ENCODE measurements around the gene ARID1B.

Gene ARID1B

DNA sequence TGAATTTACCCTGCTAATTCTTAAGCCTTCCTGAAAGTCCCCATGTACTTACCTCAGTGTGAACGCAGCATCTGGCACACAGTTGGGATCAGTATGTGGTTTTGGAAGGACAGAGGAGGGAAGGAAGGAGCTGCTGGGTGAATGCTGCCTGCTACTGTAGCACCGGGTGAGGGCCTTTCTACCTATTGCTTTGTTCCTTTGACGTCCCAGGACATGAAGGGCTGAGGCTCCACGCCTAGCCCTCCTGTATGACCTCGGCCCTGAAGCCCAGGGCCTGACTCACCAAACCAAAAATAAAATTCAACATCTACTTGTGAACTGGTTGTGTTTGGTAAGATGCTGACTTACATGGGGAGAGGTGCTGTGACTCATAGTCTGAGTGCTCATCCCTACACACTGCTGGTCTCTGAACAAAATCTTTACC, 51.1 kb downstream of the ARID1B start:
- DNase-seq, result no peak

DNA sequence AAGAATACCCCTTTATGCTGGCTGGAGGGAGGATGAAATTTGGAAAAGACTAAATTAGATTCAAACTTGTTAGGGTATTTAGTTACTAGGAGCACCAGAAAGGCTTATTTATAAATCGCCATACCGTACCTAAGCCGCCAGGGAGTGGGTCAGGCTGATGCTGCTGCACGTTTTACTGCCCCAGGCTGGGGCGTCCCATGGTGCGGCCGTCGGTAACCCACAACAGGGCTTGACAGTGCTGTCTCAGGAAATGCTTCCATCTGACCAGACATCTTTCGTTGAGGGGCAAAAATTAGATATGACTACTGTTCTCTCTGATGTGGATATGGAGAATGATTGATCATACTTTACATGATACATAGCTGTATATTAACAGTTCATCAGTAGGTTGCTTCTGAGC, 52.9 kb downstream of the ARID1B start:
- no peak for DNase-seq

DNA sequence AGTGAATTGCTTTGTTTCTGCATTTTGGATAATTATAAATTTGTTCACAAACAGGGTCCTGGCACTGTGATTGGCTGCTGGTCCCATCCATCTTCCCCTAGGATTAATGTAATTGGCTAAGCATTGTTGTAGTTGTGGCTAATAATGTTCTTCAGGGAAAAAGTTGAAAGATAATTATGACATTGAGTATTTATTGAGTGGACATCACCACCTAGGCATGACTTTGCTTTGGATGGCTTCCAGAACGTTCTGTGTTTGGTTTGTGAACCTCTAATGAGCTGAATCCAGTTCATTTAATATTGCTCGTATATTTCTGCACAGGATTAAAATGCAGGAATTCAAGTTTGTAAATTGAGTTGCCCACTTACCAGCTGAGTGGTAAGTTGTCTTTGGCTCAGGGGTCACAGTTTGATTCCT, 55.1 kb downstream of the ARID1B start:
- no peak for DNase-seq

GRCh38 chr6:156832669-156833068, 55.5 kb downstream of the ARID1B start:
- DNase-seq, result no peak

DNA sequence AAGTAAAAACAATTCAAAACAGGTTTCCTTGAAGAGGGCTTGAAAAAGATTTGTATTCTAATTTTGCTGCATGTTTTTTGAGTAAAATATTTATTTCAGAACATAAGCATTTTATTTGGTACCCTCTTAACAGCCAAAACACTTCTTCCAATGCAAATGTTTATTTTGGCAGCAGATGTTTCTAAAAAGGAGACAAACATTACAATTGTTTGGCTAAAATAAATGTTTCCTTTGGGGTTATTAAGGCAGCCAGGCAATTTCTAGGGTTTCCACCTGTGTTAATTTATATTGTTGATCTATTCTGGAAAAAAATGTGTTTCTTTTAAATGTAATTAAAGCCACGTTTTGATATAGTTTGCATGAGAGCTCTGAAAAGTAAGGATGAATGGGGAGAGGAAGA, 56.6 kb downstream of the ARID1B start:
- DNase-seq, result no peak

DNA sequence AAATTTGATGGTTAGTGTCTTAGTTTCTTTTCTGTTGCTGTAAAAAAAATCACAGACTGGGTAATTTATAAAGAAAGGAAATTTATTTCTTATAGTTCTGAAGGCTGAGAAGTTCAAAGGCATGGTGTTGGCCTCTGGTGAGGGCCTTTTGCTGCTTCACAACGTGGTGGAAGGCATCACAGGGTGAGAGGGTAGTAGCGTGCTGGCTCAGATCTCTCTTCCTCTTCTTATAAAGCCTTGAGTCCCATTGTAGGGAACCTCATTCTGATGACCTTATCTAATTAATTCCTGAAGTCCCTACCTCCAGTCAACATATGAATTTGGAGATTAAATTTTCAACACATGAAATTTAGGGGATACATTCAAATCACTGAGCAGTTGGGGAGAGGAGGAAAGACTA, 62.0 kb downstream of the ARID1B start:
- no peak for DNase-seq

GRCh38 chr6:156839591-156840001, 62.4 kb downstream of the ARID1B start:
- no peak for DNase-seq

GRCh38 chr6:156840136-156840535, 63.0 kb downstream of the ARID1B start:
- no peak for DNase-seq

GRCh38 chr6:156840606-156841005, 63.4 kb downstream of the ARID1B start:
- DNase-seq, result no peak

GRCh38 chr6:156841508-156841907, 64.3 kb downstream of the ARID1B start:
- no peak for DNase-seq

- DNase-seq, result no peak
These were observed 65.5 kb downstream of the ARID1B start for GRCh38 chr6:156842598-156843250.

DNA sequence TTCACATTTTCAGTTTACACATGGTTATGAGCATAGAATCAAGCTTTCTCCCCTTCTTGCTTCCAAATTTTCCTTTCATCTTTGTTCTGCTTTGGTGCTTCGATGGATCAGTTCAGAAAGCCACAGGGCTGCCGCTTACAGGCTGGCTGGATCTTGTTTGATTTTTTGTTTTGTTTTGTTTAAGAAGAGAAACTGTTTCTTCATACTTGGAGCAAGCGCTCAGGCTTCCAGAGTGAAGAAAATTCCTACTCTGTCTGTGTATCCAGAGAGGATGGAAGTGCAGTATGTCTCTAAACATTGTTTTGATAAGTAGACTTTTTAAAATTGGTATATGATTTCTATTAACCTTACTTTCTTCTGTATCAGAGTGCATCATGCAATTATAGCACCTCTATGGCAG, 66.9 kb downstream of the ARID1B start:
- no peak for DNase-seq

GRCh38 chr6:156845454-156846155, 68.4 kb downstream of the ARID1B start:
- no peak for DNase-seq

DNA sequence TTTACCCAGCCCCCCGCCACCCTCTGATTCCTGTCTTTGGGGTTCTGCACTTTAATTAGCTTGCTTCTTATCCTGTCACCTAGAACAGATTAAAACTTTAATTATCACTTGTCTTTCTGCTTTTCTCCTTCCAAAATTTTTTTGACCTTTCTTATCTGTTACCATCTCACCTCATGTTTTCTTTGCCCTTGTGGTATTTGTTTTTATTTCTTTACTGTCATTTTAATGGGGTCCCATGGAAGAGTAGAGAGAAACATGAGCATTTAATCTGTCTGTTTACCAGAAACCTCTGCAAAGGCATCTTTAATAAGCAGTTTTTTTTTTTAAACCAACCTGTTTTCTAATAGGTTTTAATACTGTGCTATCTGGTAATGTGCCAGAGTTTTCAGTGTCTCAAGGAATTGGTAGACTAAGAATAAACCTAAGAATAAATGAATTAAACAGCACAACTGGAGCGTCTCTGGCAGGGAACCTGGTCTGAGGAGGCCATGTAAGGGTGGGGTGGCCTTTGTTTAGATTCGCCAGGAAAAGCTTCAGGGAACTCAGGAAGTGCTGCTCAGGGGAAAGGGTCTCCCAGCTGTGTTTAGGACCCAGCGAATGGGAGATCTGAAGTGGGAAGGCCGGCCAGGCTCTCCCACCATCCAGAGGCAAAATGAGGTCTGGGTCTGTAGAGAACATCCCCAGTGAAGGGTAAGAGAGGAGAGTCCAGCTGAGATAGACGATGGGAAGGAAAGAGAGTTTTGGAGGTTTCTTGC, 69.8 kb downstream of the ARID1B start:
- no peak for DNase-seq

- no peak for DNase-seq
These were observed 70.9 kb downstream of the ARID1B start for GRCh38 chr6:156848123-156848522.

- no peak for DNase-seq
These were observed 71.4 kb downstream of the ARID1B start for GRCh38 chr6:156848533-156848932.

- no peak for DNase-seq
These were observed 72.6 kb downstream of the ARID1B start for GRCh38 chr6:156849806-156850205.

GRCh38 chr6:156850353-156850752, 73.2 kb downstream of the ARID1B start:
- DNase-seq, result no peak

GRCh38 chr6:156851454-156851921, 74.3 kb downstream of the ARID1B start:
- DNase-seq, result no peak

DNA sequence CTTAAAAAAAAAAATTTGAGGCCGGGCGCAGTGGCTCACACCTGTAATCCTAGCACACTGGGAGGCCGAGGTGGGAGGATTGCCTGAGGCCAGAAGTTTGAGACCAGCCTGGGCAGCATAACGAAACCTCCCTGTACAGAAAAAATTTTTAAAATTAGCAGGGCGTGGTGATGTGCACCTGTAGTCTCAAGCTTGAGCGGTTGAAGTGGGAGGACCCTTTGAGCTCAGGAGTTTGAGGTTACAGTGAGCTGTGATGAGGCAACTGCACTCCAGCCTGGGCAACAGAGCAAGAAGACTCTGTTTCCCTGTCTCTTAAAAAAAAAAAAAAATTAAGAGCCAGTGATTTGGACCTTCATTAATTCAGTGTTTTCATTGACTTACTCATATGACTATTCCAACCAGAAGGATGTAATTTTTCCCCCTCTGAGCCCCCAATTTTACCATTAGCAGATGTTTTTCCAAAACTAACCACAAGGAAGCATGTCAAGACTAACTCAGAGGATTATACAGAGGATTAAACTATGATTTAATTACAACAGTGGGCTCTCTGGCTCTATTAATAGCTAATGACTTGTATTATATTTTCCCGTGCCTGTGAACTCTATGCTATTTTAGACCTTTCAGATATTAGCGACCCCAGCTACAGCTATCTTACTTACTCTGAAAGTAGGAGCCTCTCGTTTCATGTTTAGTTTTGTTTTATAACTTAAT, 75.1 kb downstream of the ARID1B start:
- DNase-seq, result no peak

- no peak for DNase-seq
These were observed 75.7 kb downstream of the ARID1B start for GRCh38 chr6:156852858-156853216.

DNA sequence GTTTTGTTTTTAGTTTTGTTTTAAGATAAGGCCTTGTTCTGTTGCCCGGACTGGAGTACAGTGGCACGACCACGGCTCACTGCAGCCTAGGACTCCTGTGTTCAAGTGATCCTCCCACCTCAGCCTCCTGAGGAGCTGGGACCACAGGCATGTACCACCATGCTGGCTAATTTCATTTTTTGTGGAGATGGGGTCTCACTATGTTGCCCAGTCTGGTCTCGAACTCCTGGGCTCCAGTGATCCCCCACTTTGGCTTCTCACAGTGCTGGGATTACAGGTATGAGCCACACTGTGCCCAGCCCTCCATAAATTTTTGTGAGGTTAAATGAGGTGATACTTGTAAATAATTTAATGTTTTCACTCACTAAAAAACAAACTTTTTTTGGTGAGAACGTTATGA, 76.6 kb downstream of the ARID1B start:
- no peak for DNase-seq

GRCh38 chr6:156854466-156855161, 77.4 kb downstream of the ARID1B start:
- no peak for DNase-seq
